Immature natural killer cell (primary cell): ENCODE measurements around the gene ELK4. TPM values are rescaled to one million over a fixed set of nuclear protein-coding genes. Genes with fewer than 3 reads are reported as not detected.

Source experiments
- DNase-seq, 3 donors: peaks; one replicate each; pipeline ENCODE4 v3.0.0; 2022; ENCODE audit warnings: mixed read lengths in 1 of 3
- H3K27ac Mint-ChIP-seq, 6 donors: one replicate each; pipeline ENCODE4 v1.8.0; 2020; ENCODE audit warnings: mixed read lengths in 6 of 6, mild to moderate bottlenecking in 5 of 6, inconsistent platforms in 4 of 6, moderate library complexity in 3 of 6
- H3K27me3 Mint-ChIP-seq, 3 donors: one replicate each; pipeline ENCODE4 v1.8.0; 2020 to 2021; ENCODE audit warnings: low read depth in 3 of 3, mild to moderate bottlenecking in 3 of 3, mixed read lengths in 3 of 3, moderate library complexity in 3 of 3, inconsistent platforms in 1 of 3
- H3K36me3 Mint-ChIP-seq, 3 donors: one replicate each; pipeline ENCODE4 v1.8.0; 2020; ENCODE audit warnings: mixed read lengths in 3 of 3, inconsistent platforms in 2 of 3, mild to moderate bottlenecking in 2 of 3
- H3K4me1 Mint-ChIP-seq, 2 donors: one replicate each; pipeline ENCODE4 v1.8.0; 2020; ENCODE audit warnings: inconsistent platforms in 2 of 2, mild to moderate bottlenecking in 2 of 2, mixed read lengths in 2 of 2, moderate library complexity in 1 of 2
- H3K4me3 Mint-ChIP-seq, 5 donors: one replicate each; pipeline ENCODE4 v1.8.0; 2020; ENCODE audit warnings: mild to moderate bottlenecking in 5 of 5, mixed read lengths in 5 of 5, inconsistent platforms in 3 of 5, moderate library complexity in 3 of 5
- H3K9me3 Mint-ChIP-seq, 6 donors: one replicate each; pipeline ENCODE4 v1.8.0; 2020; ENCODE audit warnings: mild to moderate bottlenecking in 6 of 6, mixed read lengths in 6 of 6, inconsistent platforms in 4 of 6, moderate library complexity in 3 of 6
- polyA plus RNA-seq, 3 donors: library from polyadenylated mRNA; unstranded; fragments of 300-500 nt; fragmentation: Illumina TruSeq; gene quantifications; one replicate each; pipeline ENCODE4 v1.2.3, GENCODE V29; 2021

Gene ELK4
- polyA plus RNA-seq, 3 donors from 2014 or later: 2.8 to 5.7 (median 3.0) TPM

- Mint-ChIP-seq H3K27me3 (peaks cover 0 to 5% (median 3%) of the 10 kb centered on the region in 3 donors), H3K36me3 (peaks cover 7 to 14% (median 8%) of the 10 kb centered on the region in 3 donors), H3K4me1 (peaks cover 24 to 26% of the 10 kb centered on the region in 2 donors), H3K4me3 (peak overlapping the region; percentile 48 to 77 (median 65)), H3K27ac (peak overlapping the region; percentile 74 to 94 (median 88)), H3K9me3 (no peaks in the 10 kb centered on the region)
- no peak for DNase-seq
Observed at GRCh38 chr1:205593967-205594366, 37.8 kb downstream of the ELK4 start.

DNA sequence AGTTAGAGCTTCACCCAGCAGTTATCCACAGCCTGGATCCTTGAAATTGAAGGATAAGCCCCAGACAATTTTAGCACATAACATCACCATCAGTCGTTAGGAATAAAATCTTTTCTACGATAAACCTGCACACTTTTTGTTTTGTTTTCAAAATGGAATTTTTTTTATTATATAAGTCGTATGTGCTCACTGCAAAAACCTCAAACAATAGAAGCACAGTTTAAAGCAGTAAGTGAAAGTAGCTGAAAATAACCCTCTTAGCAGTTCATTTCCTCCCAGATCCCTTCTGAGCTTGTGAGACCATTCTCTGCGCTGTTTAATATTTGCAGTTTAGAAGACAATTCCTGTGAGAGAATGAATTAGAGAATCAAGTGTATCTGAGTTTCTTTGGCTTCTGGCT, 38.3 kb downstream of the ELK4 start:
- H3K9me3 Mint-ChIP-seq: no peaks in the 10 kb centered on the region
- peak overlapping the region; percentile 48 to 77 (median 65) for H3K4me3 Mint-ChIP-seq
- peak; percentile 32 to 40 (median 35) for DNase-seq
- peaks cover 0 to 5% (median 3%) of the 10 kb centered on the region in 3 donors for H3K27me3 Mint-ChIP-seq
- H3K4me1 Mint-ChIP-seq: peaks cover 24 to 26% of the 10 kb centered on the region in 2 donors
- H3K27ac Mint-ChIP-seq: peak overlapping the region; percentile 74 to 94 (median 88)
- peaks cover 5 to 12% (median 6%) of the 10 kb centered on the region in 3 donors for H3K36me3 Mint-ChIP-seq

DNA sequence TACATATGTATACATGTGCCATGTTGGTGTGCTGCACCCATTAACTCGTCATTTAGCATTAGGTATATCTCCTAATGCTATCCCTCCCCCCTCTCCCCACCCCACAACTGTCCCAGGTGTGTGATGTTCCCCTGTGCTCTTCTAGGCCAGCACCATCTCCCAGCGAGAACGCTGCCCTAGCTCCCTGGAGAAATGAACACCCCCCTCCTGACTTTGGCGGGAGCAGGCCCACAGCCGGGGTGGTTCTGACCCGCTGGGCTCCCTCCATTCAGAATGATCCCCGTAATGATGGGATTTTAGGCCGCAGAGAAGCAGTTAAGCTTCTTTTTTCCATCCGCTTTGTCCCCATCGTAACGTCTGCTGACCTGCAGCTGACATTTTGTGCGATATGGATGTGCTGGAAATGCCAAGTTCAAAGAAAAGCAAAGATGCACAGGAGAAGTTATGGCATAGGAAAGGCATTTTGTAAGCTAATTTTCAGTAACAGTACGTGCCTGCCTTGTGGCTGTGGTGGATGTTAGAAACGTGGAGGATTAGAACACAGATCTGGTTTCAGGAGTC, 39.3 kb downstream of the ELK4 start:
- Mint-ChIP-seq H3K27ac (peak overlapping the region; percentile 23 to 88 (median 62)), H3K4me3 (peak overlapping the region; percentile 49 to 90 (median 59)), H3K36me3 (peaks cover 0 to 7% (median 0%) of the 10 kb centered on the region in 3 donors), H3K27me3 (peaks cover 0 to 5% (median 3%) of the 10 kb centered on the region in 3 donors), H3K9me3 (no peaks in the 10 kb centered on the region), H3K4me1 (peaks cover 24 to 26% of the 10 kb centered on the region in 2 donors)
- no peak for DNase-seq

DNA sequence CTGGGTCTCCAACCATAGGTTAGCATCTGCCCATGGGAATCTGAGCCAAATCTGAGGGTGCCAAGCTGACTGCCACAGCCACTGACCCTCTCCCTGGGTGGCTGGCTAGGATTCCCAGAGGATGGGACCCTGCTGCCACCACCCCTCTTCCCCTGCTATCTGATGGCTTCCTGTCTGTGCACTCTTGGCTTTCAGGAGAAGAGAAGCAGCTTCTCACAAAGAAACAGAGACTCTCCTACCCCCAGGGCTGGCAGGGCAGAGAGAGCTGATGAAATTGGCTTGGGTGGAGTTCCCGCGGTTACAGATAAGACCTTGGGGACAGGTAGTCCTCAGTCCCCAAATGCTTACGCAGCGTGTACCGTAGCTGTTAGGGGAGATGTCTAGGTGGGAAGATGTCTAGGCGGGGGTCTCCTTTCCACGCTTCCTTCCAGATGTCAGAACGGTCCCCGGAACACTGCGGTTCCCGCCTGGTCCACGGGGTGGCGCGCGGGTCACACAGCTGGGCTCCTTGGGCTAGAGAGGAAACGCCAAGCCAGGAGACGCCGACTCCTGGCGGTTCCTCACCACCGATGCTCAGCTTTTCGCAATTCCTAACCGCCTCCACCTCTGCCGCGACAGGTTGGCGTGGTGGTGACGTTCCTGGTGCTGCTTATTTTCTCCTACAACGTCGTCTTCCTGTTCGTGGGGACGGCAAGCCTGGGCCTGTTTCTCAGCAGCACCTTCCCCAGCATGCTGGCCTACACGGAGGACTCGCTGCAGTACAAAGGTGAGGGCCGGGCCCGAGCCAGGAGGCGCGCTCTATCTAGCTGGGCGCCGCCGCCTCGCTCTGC, 40.1 kb downstream of the ELK4 start:
- peak overlapping the region; percentile 85 to 93 (median 90) for H3K4me3 Mint-ChIP-seq
- H3K9me3 Mint-ChIP-seq: no peaks in the 10 kb centered on the region
- H3K4me1 Mint-ChIP-seq: peaks cover 24 to 26% of the 10 kb centered on the region in 2 donors
- peak overlapping the region; percentile 26 to 92 (median 80) for H3K27ac Mint-ChIP-seq
- H3K36me3 Mint-ChIP-seq: peaks cover 0 to 4% (median 0%) of the 10 kb centered on the region in 3 donors
- H3K27me3 Mint-ChIP-seq: peaks cover 0 to 5% (median 3%) of the 10 kb centered on the region in 3 donors
- peak; percentile 87 to 88 (median 87) for DNase-seq

- H3K9me3 Mint-ChIP-seq: no peaks in the 10 kb centered on the region
- H3K4me1 Mint-ChIP-seq: peaks cover 24 to 26% of the 10 kb centered on the region in 2 donors
- peaks cover 0 to 4% (median 0%) of the 10 kb centered on the region in 3 donors for H3K36me3 Mint-ChIP-seq
Observed at GRCh38 chr1:205590777-205591513, 40.9 kb downstream of the ELK4 start.

GRCh38 chr1:205590457-205590768, 41.4 kb downstream of the ELK4 start:
- H3K27me3 Mint-ChIP-seq: peaks cover 0 to 5% (median 3%) of the 10 kb centered on the region in 3 donors
- peak overlapping the region in 1 of 6 donors; percentile 46 for H3K27ac Mint-ChIP-seq
- peak overlapping the region in 1 of 5 donors; percentile 47 for H3K4me3 Mint-ChIP-seq
- H3K4me1 Mint-ChIP-seq: peaks cover 24 to 26% of the 10 kb centered on the region in 2 donors
- DNase-seq: no peak
- H3K9me3 Mint-ChIP-seq: no peaks in the 10 kb centered on the region
- no peaks in the 10 kb centered on the region for H3K36me3 Mint-ChIP-seq

More at GRCh38 chr1:205590777-205591513, 40.9 kb downstream of the ELK4 start:
- H3K27ac Mint-ChIP-seq: peak overlapping the region in 1 of 6 donors; percentile 88
- H3K27me3 Mint-ChIP-seq: peaks cover 0 to 5% (median 3%) of the 10 kb centered on the region in 3 donors
- DNase-seq: no peak
- peak overlapping the region in 2 of 5 donors; percentile 16 to 47 for H3K4me3 Mint-ChIP-seq

- no peak for DNase-seq
- Mint-ChIP-seq H3K4me1 (peaks cover 24 to 25% of the 10 kb centered on the region in 2 donors), H3K27me3 (peaks cover 0 to 5% (median 3%) of the 10 kb centered on the region in 3 donors), H3K9me3 (no peaks in the 10 kb centered on the region), H3K4me3 (no peak overlapping the region), H3K36me3 (no peaks in the 10 kb centered on the region), H3K27ac (peak overlapping the region in 2 of 6 donors; percentile 37 to 46)
Observed at GRCh38 chr1:205589618-205590456, 42.0 kb downstream of the ELK4 start.

GRCh38 chr1:205589046-205589445, 42.8 kb downstream of the ELK4 start:
- Mint-ChIP-seq H3K4me1 (peaks cover 21 to 23% of the 10 kb centered on the region in 2 donors), H3K36me3 (no peaks in the 10 kb centered on the region), H3K4me3 (no peak overlapping the region), H3K27ac (peak overlapping the region in 2 of 6 donors; percentile 7 to 17), H3K9me3 (no peaks in the 10 kb centered on the region), H3K27me3 (peaks cover 0 to 5% (median 3%) of the 10 kb centered on the region in 3 donors)
- no peak for DNase-seq

GRCh38 chr1:205588636-205589035, 43.2 kb downstream of the ELK4 start:
- no peak overlapping the region for H3K4me3 Mint-ChIP-seq
- no peak for DNase-seq
- H3K27ac Mint-ChIP-seq: no peak overlapping the region

GRCh38 chr1:205587581-205587980, 44.2 kb downstream of the ELK4 start:
- Mint-ChIP-seq H3K4me3 (no peak overlapping the region), H3K27me3 (peaks cover 0 to 3% (median 2%) of the 10 kb centered on the region in 3 donors), H3K36me3 (no peaks in the 10 kb centered on the region), H3K27ac (no peak overlapping the region), H3K4me1 (peaks cover 9 to 10% of the 10 kb centered on the region in 2 donors), H3K9me3 (no peaks in the 10 kb centered on the region)
- DNase-seq: no peak

More at GRCh38 chr1:205588636-205589035, 43.2 kb downstream of the ELK4 start:
- no peaks in the 10 kb centered on the region for H3K9me3 Mint-ChIP-seq
- H3K36me3 Mint-ChIP-seq: no peaks in the 10 kb centered on the region
- H3K27me3 Mint-ChIP-seq: peaks cover 0 to 5% (median 3%) of the 10 kb centered on the region in 3 donors
- H3K4me1 Mint-ChIP-seq: peaks cover 17 to 19% of the 10 kb centered on the region in 2 donors

DNA sequence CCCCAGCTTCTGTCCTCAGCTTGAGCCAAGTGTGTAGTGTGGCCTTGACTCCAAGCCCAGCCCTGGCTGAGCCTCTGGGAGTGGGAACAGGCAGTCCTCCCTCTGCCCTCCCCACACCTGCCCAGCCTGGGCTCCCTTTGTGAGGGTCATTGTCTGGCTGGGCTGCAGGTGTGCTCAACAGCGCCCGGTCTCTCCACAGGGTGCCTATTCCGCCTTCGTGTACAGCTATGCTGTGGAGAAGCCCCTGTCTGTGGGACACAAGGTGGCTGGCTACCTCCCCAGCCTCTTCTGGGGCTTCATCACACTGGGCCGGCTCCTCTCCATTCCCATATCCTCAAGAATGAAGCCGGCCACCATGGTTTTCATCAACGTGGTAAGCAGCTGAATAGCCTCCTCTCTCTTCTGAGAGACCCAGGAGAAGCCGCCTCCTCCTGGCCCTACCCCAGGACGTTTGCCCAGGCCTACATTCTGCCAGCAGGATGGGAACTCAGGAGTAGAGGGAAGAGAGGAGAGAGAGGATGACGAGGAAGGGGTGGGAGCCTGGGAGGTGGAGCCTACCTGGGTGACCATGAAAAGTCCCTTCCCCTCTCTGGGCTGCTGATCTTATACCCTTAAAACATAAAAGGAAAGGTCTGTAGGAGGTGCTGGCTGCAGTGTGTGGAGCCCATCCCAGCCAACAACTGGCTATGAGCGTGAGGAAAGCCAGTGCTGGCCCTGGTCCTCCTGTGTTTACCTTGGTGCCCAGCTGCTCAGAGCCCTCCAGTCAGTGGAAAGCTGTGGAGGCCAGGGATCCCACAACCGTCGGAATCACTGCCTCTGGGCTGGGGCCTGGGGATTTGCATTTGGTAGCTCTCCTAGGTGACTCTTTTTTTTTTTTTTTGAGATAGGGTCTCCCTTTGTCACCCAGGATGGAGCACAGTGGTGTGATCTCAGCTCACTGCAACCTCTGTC, 45.7 kb downstream of the ELK4 start:
- Mint-ChIP-seq H3K27ac (no peak overlapping the region), H3K9me3 (no peaks in the 10 kb centered on the region), H3K4me3 (no peak overlapping the region), H3K27me3 (peaks cover 0 to 4% (median 0%) of the 10 kb centered on the region in 3 donors), H3K4me1 (peaks cover 3 to 11% of the 10 kb centered on the region in 2 donors), H3K36me3 (no peaks in the 10 kb centered on the region)
- DNase-seq: no peak
